GM06990 (cell line): ENCODE data around the gene POF1B.

Experiments used
- DNase-seq: peaks from one replicate; pipeline ENCODE4 v3.0.0-alpha.2; 2011; ENCODE audit not compliant: insufficient read length; ENCODE audit errors: extremely low read depth
- H3K27me3 ChIP-seq: replicated peaks from 2 replicates; pipeline ENCODE4 v1.6.0; 2011; ENCODE audit warnings: low read length; ENCODE audit not compliant: control insufficient read depth, insufficient read depth
- H3K36me3 ChIP-seq: 2 replicates; pipeline ENCODE4 v1.5.1; 2011; ENCODE audit warnings: low read length; ENCODE audit not compliant: control insufficient read depth, insufficient read depth
- H3K4me3 ChIP-seq: replicated peaks from 2 replicates; pipeline ENCODE4 v1.5.1; 2011; ENCODE audit warnings: low read depth, mild to moderate bottlenecking, control low read depth, low read length
- TF ChIP-seq, protein P1 (sequence below): IDR thresholded peaks from 2 replicates; pipeline ENCODE4 v1.5.1; 2011; ENCODE audit warnings: low read length, control low read depth, mild to moderate bottlenecking, inconsistent platforms; ENCODE audit not compliant: insufficient read depth, poor library complexity, severe bottlenecking

The POF1B gene

DNA sequence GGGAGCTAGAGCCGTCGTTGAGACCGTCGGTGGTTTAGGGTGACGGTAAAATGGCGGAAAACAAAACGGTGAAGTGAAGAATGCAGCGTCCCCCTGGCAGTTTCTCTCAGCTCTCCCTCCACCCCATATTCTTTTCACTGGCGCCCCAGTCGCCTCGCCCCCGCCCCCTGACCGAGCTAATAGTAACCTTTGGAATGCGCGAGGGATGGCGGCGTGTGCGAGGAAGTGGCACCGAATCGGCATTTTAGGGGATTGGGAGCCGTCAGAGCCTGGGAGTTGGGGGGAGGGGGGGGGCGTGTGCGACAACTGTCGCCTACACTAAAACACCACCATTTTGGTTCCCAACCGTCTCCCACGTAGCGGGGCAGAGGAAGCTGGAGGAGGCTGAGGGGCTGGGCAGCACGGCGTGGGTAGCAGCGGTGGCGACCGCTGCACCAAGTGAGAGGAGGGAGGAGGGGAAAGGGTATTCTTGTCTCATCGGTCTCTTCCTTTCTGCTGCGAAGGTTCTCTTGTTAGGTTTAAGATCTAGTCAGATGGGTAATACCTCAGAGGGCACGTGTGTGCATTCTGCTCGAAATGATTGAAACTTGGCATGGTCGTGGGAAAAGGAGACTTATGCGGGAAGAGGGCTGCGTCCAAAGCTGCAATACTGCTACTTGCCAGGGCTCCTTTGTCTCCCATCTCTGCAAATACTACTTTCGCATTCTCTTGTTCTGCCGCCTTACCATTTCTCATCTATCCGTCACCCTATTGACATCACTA, 134.8 kb downstream of the POF1B start:
- H3K4me3 ChIP-seq, result peak overlapping the region; percentile 80
- DNase-seq, result peak; percentile 40
- TF ChIP-seq, protein P1, sequence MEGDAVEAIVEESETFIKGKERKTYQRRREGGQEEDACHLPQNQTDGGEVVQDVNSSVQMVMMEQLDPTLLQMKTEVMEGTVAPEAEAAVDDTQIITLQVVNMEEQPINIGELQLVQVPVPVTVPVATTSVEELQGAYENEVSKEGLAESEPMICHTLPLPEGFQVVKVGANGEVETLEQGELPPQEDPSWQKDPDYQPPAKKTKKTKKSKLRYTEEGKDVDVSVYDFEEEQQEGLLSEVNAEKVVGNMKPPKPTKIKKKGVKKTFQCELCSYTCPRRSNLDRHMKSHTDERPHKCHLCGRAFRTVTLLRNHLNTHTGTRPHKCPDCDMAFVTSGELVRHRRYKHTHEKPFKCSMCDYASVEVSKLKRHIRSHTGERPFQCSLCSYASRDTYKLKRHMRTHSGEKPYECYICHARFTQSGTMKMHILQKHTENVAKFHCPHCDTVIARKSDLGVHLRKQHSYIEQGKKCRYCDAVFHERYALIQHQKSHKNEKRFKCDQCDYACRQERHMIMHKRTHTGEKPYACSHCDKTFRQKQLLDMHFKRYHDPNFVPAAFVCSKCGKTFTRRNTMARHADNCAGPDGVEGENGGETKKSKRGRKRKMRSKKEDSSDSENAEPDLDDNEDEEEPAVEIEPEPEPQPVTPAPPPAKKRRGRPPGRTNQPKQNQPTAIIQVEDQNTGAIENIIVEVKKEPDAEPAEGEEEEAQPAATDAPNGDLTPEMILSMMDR, result no peak
- no peaks in the 10 kb centered on the region for H3K36me3 ChIP-seq
- H3K27me3 ChIP-seq, result no peaks in the 10 kb centered on the region

DNA sequence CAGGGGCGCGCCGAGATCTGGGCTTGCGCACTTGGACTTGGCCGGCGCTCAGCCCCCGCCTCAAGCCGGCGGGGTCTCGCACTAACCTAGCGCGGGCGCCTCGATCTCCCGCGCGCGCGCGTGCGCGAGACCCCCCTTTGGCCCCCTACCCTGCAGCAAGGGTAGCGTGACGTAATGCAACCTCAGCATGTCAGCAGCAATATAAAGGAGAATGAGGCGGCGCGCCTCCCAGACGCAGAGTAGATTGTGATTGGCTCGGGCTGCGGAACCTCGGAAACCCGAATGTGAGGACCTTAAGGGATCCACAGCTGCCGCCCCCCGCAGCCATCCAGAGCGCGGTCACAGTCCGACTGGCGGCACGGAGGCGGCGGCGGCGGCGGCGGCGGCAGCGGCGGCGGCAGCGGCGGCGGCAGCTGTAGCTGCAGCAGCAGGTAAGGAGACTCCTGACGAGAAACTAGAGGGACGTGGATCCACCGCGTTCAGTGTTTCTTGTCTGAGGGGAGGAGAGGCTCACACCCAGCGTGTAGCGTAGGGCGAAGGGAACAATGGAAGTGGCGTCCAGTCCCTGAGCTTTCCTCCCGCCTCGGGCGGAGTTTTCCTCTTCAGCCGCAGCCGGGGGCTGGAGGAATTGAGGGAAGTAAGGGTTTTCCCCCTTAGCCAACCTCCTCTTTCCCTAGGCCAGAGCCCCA, 135.6 kb downstream of the POF1B start, which contains the start of the genes SATL1 and ZNF711:
Gene SATL1, minus strand, starts transcription at position 19 of the 689 bp plus-strand sequence. CDS start 134,811 bp downstream, outside the sequence.
Gene ZNF711, plus strand, starts transcription at position 231 of the 689 bp plus-strand sequence. CDS start 3,582 bp downstream, outside the sequence.
- TF ChIP-seq, protein P1, result no peak
- peak within 1 kb of the TSS; percentile 80 for H3K4me3 ChIP-seq
- H3K36me3 ChIP-seq, result no peaks in the 10 kb centered on the region
- peak; percentile 36 for DNase-seq
- no peaks in the 10 kb centered on the region for H3K27me3 ChIP-seq

DNA sequence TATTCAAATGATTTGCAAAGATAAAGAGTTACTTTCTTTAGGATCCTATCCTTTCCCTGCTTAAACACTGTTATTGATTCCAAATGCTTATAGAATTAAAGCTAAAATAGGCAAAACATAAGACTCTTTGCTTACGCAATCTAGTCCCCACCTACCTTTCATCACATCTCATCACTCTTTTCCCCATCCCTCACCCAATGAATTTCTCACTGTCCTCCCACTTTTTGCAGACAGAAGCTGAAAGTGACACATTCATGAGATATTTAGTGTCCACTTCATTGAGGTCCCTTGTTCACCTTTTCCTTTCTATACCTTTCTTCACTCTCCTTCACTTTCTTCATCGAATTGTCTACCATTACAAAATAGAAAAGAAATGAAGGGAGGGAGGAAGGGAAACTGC, 136.3 kb downstream of the POF1B start:
- DNase-seq, result no peak
- H3K36me3 ChIP-seq, result no peaks in the 10 kb centered on the region
- TF ChIP-seq, protein P1, result no peak
- H3K27me3 ChIP-seq, result no peaks in the 10 kb centered on the region
- no peak overlapping the region for H3K4me3 ChIP-seq
